PC-9 (cell line): ENCODE measurements around the gene SPPL3. TPM values are rescaled to one million over a fixed set of nuclear protein-coding genes. Genes with fewer than 3 reads are reported as not detected.
A peak's percentile ranks its signal among the peaks of the same experiment; 100 is the strongest.

ENCODE experiments used
- BruUV-seq: library from RNA; stranded (reverse); fragments of 400-500 nt; replicated peaks from 2 replicates; lab custom pipeline; 2021; lab: Mats Ljungman, UMichigan
- CTCF ChIA-PET: fragments of 300-600 bp; sonication (Branson Sonifier 250); formaldehyde crosslinking; loops from one replicate; lab custom pipeline; 2022; ENCODE audit warnings: antibody characterized with exemption; lab: Charles Lee
- POLR2A ChIA-PET: fragments of 300-600 bp; sonication (Branson Sonifier 250); formaldehyde crosslinking; loops from one replicate; lab custom pipeline; 2022; ENCODE audit warnings: antibody characterized with exemption; ENCODE audit not compliant: unreplicated experiment; lab: Charles Lee
- DNase-seq, 2 experiments: peaks; one replicate each; pipeline versions ENCODE4 v3.0.0 to v3.0.0-alpha.2; 2015 to 2022; ENCODE audit warnings: mixed read lengths in 1 of 2
- H2AFZ ChIP-seq: fragments of 200-600 bp; sonication (generic); 2 replicates; pipeline ENCODE4 v1.8.1; 2017; ENCODE audit warnings: antibody characterized with exemption
- H3F3A ChIP-seq: fragments of 200-600 bp; sonication (generic); 2 replicates; pipeline ENCODE4 v1.8.1; 2017; ENCODE audit warnings: antibody characterized with exemption, mild to moderate bottlenecking, low read depth; ENCODE audit not compliant: insufficient read depth
- H3K27ac ChIP-seq: fragments of 200-600 bp; sonication (generic); 2 replicates; pipeline ENCODE4 v1.6.1; 2016; ENCODE audit warnings: mixed run types
- H3K27me3 ChIP-seq: fragments of 200-600 bp; sonication (generic); 2 replicates; pipeline ENCODE4 v1.6.1; 2016; ENCODE audit warnings: low read depth, mixed run types; ENCODE audit not compliant: insufficient read depth
- H3K36me3 ChIP-seq: fragments of 200-600 bp; sonication (generic); 2 replicates; pipeline ENCODE4 v1.6.1; 2016; ENCODE audit warnings: low read depth, mixed run types
- H3K4me1 ChIP-seq: fragments of 200-600 bp; sonication (generic); replicated peaks from 2 replicates; pipeline ENCODE4 v1.6.1; 2016; ENCODE audit warnings: mixed run types; ENCODE audit not compliant: insufficient read depth
- H3K4me2 ChIP-seq: fragments of 200-600 bp; sonication (generic); 2 replicates; pipeline ENCODE4 v1.6.1; 2017; ENCODE audit warnings: mixed run types
- H3K4me3 ChIP-seq: fragments of 200-600 bp; sonication (generic); 2 replicates; pipeline ENCODE4 v1.6.1; 2016; ENCODE audit warnings: mixed run types
- H3K79me2 ChIP-seq: fragments of 200-600 bp; sonication (generic); 2 replicates; pipeline ENCODE4 v1.6.1; 2017; ENCODE audit warnings: low read depth, mixed run types
- H3K9me2 ChIP-seq: fragments of 200-600 bp; sonication (generic); 2 replicates; pipeline ENCODE4 v1.8.1; 2017; ENCODE audit warnings: mild to moderate bottlenecking; ENCODE audit not compliant: insufficient read depth
- H3K9me3 ChIP-seq: fragments of 200-600 bp; sonication (generic); 2 replicates; pipeline ENCODE4 v1.8.1; 2016; ENCODE audit warnings: low read depth; ENCODE audit not compliant: insufficient read depth
- H4K20me1 ChIP-seq: fragments of 200-600 bp; sonication (generic); 2 replicates; pipeline ENCODE4 v1.8.1; 2017; ENCODE audit not compliant: insufficient read depth
- CTCF ChIP-seq: fragments of 200-600 bp; sonication (generic); conservative IDR thresholded peaks from 2 replicates; pipeline ENCODE4 v1.6.1; 2017; ENCODE audit warnings: mixed run types, antibody characterized with exemption, mild to moderate bottlenecking, moderate library complexity
- EZH2 ChIP-seq: fragments of 200-600 bp; sonication (generic); IDR thresholded peaks from 2 replicates; pipeline ENCODE4 v1.8.0; 2017; ENCODE audit warnings: antibody characterized with exemption, low read depth
- intact Hi-C: fragments of 100-400 bp; cut with micrococcal nuclease; formaldehyde crosslinking; loops from one replicate; pipeline ENCODE4 v1.10.0; 2022; ENCODE audit not compliant: unreplicated experiment
- total RNA-seq: library from RNA; stranded (reverse); gene quantifications from 2 replicates; pipeline ENCODE4 v1.2.3, GENCODE V29; 2021

The SPPL3 gene
- total RNA-seq, 1 experiment from 2014 or later: 44.7 TPM

DNA sequence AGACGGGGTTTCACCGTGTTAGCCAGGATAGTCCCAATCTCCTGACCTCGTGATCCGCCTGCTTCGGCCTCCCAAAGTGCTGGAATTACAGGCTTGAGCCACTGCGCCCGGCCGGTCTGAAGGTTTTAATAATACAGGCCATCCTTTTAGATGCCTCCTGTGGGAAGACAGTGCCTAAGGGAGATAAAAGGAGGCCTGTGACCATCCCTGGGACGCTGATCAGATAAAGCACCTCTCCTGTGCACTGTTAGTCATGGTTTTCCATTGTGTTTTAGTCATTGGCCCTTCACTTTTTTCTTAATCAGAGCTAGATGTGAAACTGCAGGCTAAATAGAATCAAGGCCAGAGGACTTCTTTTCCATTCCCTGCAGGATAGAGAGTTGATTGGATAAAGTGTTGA is 186.1 kb downstream of the SPPL3 start:
- Histone ChIP-seq H3K9me3 (no peaks in the 10 kb centered on the region), H3K4me2 (no peak overlapping the region), H3K27ac (no peak overlapping the region), H3K4me3 (no peak overlapping the region), H3K79me2 (no peaks in the 10 kb centered on the region), H3K9me2 (no peaks in the 10 kb centered on the region), H2AFZ (no peak overlapping the region), H3K36me3 (peaks cover 11% of the 10 kb centered on the region; the same call in 1 of the 2 replicates), H3K27me3 (no peaks in the 10 kb centered on the region), H4K20me1 (peaks cover 4% of the 10 kb centered on the region; the same call in 1 of the 2 replicates), H3K4me1 (no peaks in the 10 kb centered on the region), H3F3A (no peaks in the 10 kb centered on the region)
- TF ChIP-seq CTCF (no peak), EZH2 (no peak)
- intact Hi-C loops: no loop called here
- BruUV-seq: no TSS peak
- POLR2A ChIA-PET: no interaction called here
- DNase-seq: no peak
- CTCF ChIA-PET: no interaction called here

GRCh38 chr12:120713861-120714482 is 190.2 kb downstream of the SPPL3 start:
- BruUV-seq: no TSS peak
- peak; percentile 48 to 55 for DNase-seq
- no peak overlapping the region for H3K4me2 ChIP-seq
- peaks cover 4% of the 10 kb centered on the region; the same call in 1 of the 2 replicates for H4K20me1 ChIP-seq
- H3F3A ChIP-seq: peaks cover 8% of the 10 kb centered on the region; the same call in 1 of the 2 replicates
- CTCF ChIA-PET: no interaction called here
- no peak overlapping the region for H2AFZ ChIP-seq
- no peak overlapping the region for H3K4me3 ChIP-seq
- H3K79me2 ChIP-seq: peaks cover 20% of the 10 kb centered on the region
- H3K36me3 ChIP-seq: peaks cover 7% of the 10 kb centered on the region; the same call in 1 of the 2 replicates
- no peaks in the 10 kb centered on the region for H3K9me2 ChIP-seq
- H3K4me1 ChIP-seq: 0 out of 2 replicates have a peak, but pooled peaks cover 7% of the 10 kb centered on the region
- no peak overlapping the region for H3K27ac ChIP-seq
- TF ChIP-seq CTCF (peak; percentile 90), EZH2 (no peak)
- no peaks in the 10 kb centered on the region for H3K9me3 ChIP-seq
- POLR2A ChIA-PET: no interaction called here
- intact Hi-C loops: loop anchor here (1.0 to 5.0 kb wide), 5 partner anchors 67 to 389 kb away; no protein-coding TSS in a partner anchor
- no peaks in the 10 kb centered on the region for H3K27me3 ChIP-seq

DNA sequence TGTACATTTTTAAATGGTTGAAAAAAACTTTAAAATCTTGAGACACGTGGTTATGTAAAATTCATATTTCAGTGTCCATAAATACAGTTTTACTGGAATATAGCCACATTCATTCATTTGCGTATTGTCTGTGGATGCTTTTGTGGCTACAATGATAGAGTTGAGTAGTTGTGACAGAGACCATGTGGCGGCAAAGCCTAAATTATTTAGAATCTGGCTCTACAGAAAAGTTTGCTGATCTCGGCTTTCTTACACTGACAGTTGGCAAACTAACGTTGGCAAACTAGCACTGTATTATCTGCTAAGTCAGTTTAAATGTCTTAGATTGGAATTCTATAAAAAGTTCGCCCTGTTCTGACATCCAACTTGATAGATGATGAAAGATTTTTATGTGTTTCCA is 191.5 kb downstream of the SPPL3 start:
- peaks cover 20% of the 10 kb centered on the region for H3K79me2 ChIP-seq
- no peaks in the 10 kb centered on the region for H3K27me3 ChIP-seq
- peaks cover 4% of the 10 kb centered on the region; the same call in 1 of the 2 replicates for H4K20me1 ChIP-seq
- BruUV-seq: no TSS peak
- H3K4me1 ChIP-seq: 0 out of 2 replicates have a peak, but pooled peaks cover 7% of the 10 kb centered on the region
- no peaks in the 10 kb centered on the region for H3K9me3 ChIP-seq
- DNase-seq: no peak
- CTCF ChIA-PET: no interaction called here
- no peak overlapping the region for H3K27ac ChIP-seq
- intact Hi-C loops: loop anchor here (5.0 kb wide), 2 partner anchors 145 to 260 kb away; no protein-coding TSS in a partner anchor
- POLR2A ChIA-PET: no interaction called here
- no peaks in the 10 kb centered on the region for H3K9me2 ChIP-seq
- H3K4me2 ChIP-seq: no peak overlapping the region
- no peak overlapping the region for H2AFZ ChIP-seq
- H3K36me3 ChIP-seq: peaks cover 5% of the 10 kb centered on the region; the same call in 1 of the 2 replicates
- H3F3A ChIP-seq: peaks cover 8% of the 10 kb centered on the region; the same call in 1 of the 2 replicates
- TF ChIP-seq CTCF (no peak), EZH2 (no peak)
- H3K4me3 ChIP-seq: no peak overlapping the region

Other genes starting within 250 kb of the SPPL3 start
- gene MLEC, start 217.2 kb downstream of the SPPL3 start, total RNA-seq: 110 and 131 TPM in 2 replicates
- 25.9 and 30.2 TPM in 2 replicates for gene UNC119B, start 193.9 kb downstream of the SPPL3 start, total RNA-seq
- gene ACADS, start 178.5 kb downstream of the SPPL3 start, total RNA-seq: 8.2 and 14.2 TPM in 2 replicates
- gene HNF1A, start 74.2 kb upstream of the SPPL3 start, total RNA-seq: not detected in 2 replicates
- 14.7 and 14.8 TPM in 2 replicates for gene C12orf43, start 112.1 kb upstream of the SPPL3 start, total RNA-seq
- 1.7 and 2.7 TPM in 2 replicates for gene OASL, start 134.9 kb upstream of the SPPL3 start, total RNA-seq
- 2.2 and 3.2 TPM in 2 replicates for gene P2RX7, start 228.5 kb upstream of the SPPL3 start, total RNA-seq